K562 (cell line): ENCODE data around the gene CDK4. TPM values are rescaled to one million over a fixed set of nuclear protein-coding genes. Genes with fewer than 3 reads are reported as not detected.

ENCODE experiments used
- DACH1 ChIP-seq: fragments of 450-650 bp; IDR thresholded peaks from 2 replicates; pipeline ENCODE4 v1.6.1; 2018; ENCODE audit not compliant: partially characterized antibody
- HCFC1 ChIP-seq: IDR thresholded peaks from 2 replicates; pipeline ENCODE4 v1.6.1; 2012; ENCODE audit warnings: low read depth, low read length, improper control_type of control experiment
- MLX ChIP-seq, 2 experiments: fragments of 450-650 bp in 1 of 2; sonication (generic) in 1 of 2; formaldehyde crosslinking; conservative IDR thresholded peaks; 2 replicates each; pipeline versions ENCODE4 v1.4.0 to v1.8.1; 2020 to 2022; ENCODE audit warnings: mild to moderate bottlenecking in 1 of 2, missing genetic modification reagents in 1 of 2
- RBM22 ChIP-seq: fragments of 200-400 bp; formaldehyde crosslinking; IDR thresholded peaks from 2 replicates; pipeline ENCODE4 v1.6.1; 2018; ENCODE audit warnings: low read length, low read depth; ENCODE audit not compliant: poor library complexity, severe bottlenecking
- RNF2 ChIP-seq: sonication (generic); IDR thresholded peaks from 2 replicates; pipeline ENCODE4 v1.6.1; 2016
- SMARCA4 ChIP-seq: fragments of 450-650 bp; IDR thresholded peaks from 2 replicates; pipeline ENCODE4 v1.6.1; 2016
- SRSF3 ChIP-seq: fragments of 200-400 bp; formaldehyde crosslinking; IDR thresholded peaks from 2 replicates; pipeline ENCODE4 v1.6.1; 2016; ENCODE audit warnings: mild to moderate bottlenecking, low read length, moderate library complexity; ENCODE audit not compliant: insufficient read depth
- XRCC4 ChIP-seq: IDR thresholded peaks from one replicate; pipeline ENCODE4 v1.6.1; 2011; ENCODE audit not compliant: insufficient read depth, insufficient read length; ENCODE audit errors: extremely low read depth
- ZNF24 ChIP-seq: fragments of 450-650 bp; IDR thresholded peaks from 2 replicates; pipeline ENCODE4 v1.6.1; 2016
- polyA plus RNA-seq, 8 experiments: library from polyadenylated mRNA; depleted of rRNA in 4 of 8; stranded (reverse) in 5 of 8; unstranded in 3 of 8; fragments of >200 nt; fragmentation: Nextera tagmentation in 2 of 8; fragmentation: Illumina TruSeq in 1 of 8; extraction: Ambion mirVana in 2 of 8; extraction: Trizol in 1 of 8; gene quantifications; 2 replicates each; pipeline versions ENCODE4 v1.2.1 to v1.2.3, GENCODE V29; 2011 to 2014; ENCODE audit warnings: inconsistent platforms in 1 of 8, missing spikeins in 1 of 8
- total RNA-seq, 7 experiments: library from RNA; depleted of rRNA in 6 of 7; stranded (reverse); fragments of >200 nt in 6 of 7; fragmentation: Illumina TruSeq in 2 of 7; extraction: Trizol in 2 of 7; gene quantifications; 2 replicates each; pipeline versions ENCODE4 v1.2.1 to v1.2.3, GENCODE V29; 2011 to 2021; ENCODE audit warnings: low replicate concordance in 1 of 7
- TF ChIP-seq, protein P1 (sequence below): fragments of 450-650 bp; formaldehyde crosslinking; conservative IDR thresholded peaks from 2 replicates; pipeline ENCODE4 v1.4.0; 2022; ENCODE audit warnings: mild to moderate bottlenecking, missing genetic modification characterization
- TF ChIP-seq, protein P2 (sequence below), 2 experiments: fragments of 200-800 bp in 1 of 2; sonication (Bioruptor generic) in 1 of 2; sonication (generic) in 1 of 2; formaldehyde crosslinking in 1 of 2; IDR thresholded peaks in 1 of 2; conservative IDR thresholded peaks in 1 of 2; 2 replicates each; pipeline versions ENCODE4 v1.5.0 to v1.6.1; 2016 to 2020; ENCODE audit warnings: missing compliant biosample characterization in 1 of 2, missing genetic modification characterization in 1 of 2, missing genetic modification reagents in 1 of 2
- TF ChIP-seq, protein P3 (sequence below): fragments of 450-650 bp; IDR thresholded peaks from 2 replicates; pipeline ENCODE4 v1.6.1; 2014; ENCODE audit warnings: low read depth, mild to moderate bottlenecking, moderate library complexity, borderline replicate concordance

CDK4 gene
- total and polyA plus RNA-seq, 9 of the 15 experiments (the other 6 are each of a cell fraction or from before 2014, with no cell fraction given): 37.8 to 436 (median 238) TPM

DNA sequence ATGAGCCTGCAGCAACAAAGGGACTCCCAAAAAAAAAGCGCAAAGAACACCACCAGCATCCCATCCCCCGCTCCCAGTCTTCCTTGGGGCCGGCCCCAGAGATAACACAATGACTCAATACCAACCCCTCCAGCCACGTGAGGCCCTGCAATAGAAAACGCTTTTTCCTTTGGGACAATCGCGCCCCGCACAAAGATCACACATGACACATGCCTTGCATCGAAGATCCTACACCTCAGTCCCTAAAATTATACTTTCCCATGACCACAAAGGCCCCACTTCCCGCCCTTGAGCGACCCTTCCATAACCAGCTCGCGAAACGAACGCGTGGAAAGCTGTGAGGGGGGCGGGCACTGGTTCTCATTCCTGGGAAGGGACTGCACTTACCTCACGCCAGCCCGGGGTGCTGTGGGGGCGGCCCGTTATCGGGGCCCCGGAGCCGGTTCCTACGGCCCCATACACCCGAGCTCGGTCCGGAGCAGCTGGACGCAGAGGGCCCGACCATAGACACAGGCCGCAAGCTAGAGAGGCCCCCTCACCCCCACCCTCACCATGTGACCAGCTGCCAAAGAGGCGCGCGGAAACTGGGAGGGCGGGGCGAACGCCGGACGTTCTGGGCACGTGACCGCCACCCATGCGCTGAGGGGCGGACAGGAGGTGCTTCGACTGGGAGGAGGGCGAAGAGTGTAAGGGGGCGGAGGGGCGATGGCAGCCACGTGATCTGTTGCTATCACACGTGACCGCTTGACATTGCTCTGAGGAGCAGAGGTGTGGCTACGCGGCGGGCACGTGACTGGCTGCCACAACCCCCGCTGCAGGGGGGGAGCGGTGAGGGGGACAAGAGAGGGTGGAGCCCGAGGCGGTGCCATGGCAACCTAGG is at the start of gene CDK4 (continued):
- TF ChIP-seq HCFC1: peak; percentile 43; the same call in 1 of the 2 replicates
- no peak for TF ChIP-seq SRSF3
- peak; percentile 79 to 95; a peak in 2 of 4 replicates for TF ChIP-seq MLX (CRISPR knock-in tag; conservative IDR thresholded peaks at IDR 0.05)
- TF ChIP-seq, protein P1, sequence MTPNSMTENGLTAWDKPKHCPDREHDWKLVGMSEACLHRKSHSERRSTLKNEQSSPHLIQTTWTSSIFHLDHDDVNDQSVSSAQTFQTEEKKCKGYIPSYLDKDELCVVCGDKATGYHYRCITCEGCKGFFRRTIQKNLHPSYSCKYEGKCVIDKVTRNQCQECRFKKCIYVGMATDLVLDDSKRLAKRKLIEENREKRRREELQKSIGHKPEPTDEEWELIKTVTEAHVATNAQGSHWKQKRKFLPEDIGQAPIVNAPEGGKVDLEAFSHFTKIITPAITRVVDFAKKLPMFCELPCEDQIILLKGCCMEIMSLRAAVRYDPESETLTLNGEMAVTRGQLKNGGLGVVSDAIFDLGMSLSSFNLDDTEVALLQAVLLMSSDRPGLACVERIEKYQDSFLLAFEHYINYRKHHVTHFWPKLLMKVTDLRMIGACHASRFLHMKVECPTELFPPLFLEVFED (CRISPR knock-in tag): peak; percentile 60; the same call in 1 of the 2 replicates
- TF ChIP-seq RBM22: peak; percentile 55
- TF ChIP-seq SMARCA4: peak; percentile 88
- TF ChIP-seq ZNF24: no peak
- TF ChIP-seq, protein P2, sequence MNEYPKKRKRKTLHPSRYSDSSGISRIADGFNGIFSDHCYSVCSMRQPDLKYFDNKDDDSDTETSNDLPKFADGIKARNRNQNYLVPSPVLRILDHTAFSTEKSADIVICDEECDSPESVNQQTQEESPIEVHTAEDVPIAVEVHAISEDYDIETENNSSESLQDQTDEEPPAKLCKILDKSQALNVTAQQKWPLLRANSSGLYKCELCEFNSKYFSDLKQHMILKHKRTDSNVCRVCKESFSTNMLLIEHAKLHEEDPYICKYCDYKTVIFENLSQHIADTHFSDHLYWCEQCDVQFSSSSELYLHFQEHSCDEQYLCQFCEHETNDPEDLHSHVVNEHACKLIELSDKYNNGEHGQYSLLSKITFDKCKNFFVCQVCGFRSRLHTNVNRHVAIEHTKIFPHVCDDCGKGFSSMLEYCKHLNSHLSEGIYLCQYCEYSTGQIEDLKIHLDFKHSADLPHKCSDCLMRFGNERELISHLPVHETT (CRISPR knock-in tag; conservative IDR thresholded peaks at IDR 0.05 in 1 of 2, IDR thresholded peaks at IDR 0.05 in 1 of 2): peak in 1 of 2 experiments; percentile 90; a peak in 2 of 4 replicates
- peak; percentile 63 for TF ChIP-seq DACH1
- TF ChIP-seq, protein P3, sequence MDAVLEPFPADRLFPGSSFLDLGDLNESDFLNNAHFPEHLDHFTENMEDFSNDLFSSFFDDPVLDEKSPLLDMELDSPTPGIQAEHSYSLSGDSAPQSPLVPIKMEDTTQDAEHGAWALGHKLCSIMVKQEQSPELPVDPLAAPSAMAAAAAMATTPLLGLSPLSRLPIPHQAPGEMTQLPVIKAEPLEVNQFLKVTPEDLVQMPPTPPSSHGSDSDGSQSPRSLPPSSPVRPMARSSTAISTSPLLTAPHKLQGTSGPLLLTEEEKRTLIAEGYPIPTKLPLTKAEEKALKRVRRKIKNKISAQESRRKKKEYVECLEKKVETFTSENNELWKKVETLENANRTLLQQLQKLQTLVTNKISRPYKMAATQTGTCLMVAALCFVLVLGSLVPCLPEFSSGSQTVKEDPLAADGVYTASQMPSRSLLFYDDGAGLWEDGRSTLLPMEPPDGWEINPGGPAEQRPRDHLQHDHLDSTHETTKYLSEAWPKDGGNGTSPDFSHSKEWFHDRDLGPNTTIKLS: peak; percentile 78; the same call in 1 of the 2 replicates
- peak; percentile 64 for TF ChIP-seq RNF2
- TF ChIP-seq XRCC4: no peak
